Mucosa of descending colon (tissue), 3 donors: ENCODE results near the gene GLB1L3. TPM values are rescaled to one million over a fixed set of nuclear protein-coding genes. Genes with fewer than 3 reads are reported as not detected.

Source experiments
- ATAC-seq: fragments of 200-7000 bp; cut with Tn5 transposase; one replicate; pipeline ENCODE4 v1.9.1; 2020; ENCODE audit warnings: mild to moderate bottlenecking, moderate library complexity
- DNase-seq, 3 donors: peaks; one replicate each; pipeline ENCODE4 v3.0.0-alpha.2; 2020
- H3K36me3 ChIP-seq: fragments of 200-600 bp; one replicate; pipeline ENCODE4 v1.8.0; 2021; ENCODE audit warnings: low read depth, mild to moderate bottlenecking
- H3K4me1 ChIP-seq: fragments of 200-600 bp; one replicate; pipeline ENCODE4 v1.8.0; 2021; ENCODE audit warnings: low read depth, mild to moderate bottlenecking
- H3K4me3 ChIP-seq: fragments of 200-600 bp; one replicate; pipeline ENCODE4 v1.8.0; 2021; ENCODE audit warnings: mild to moderate bottlenecking
- H3K9me3 ChIP-seq: fragments of 200-600 bp; one replicate; pipeline ENCODE4 v1.8.0; 2021; ENCODE audit warnings: mild to moderate bottlenecking
- CTCF ChIP-seq: fragments of 200-600 bp; IDR thresholded peaks from one replicate; pipeline ENCODE4 v1.8.0; 2022; ENCODE audit warnings: antibody characterized with exemption, mild to moderate bottlenecking
- intact Hi-C, 2 donors: fragments of 100-400 bp; cut with DNase I in 1 of 2; cut with micrococcal nuclease in 1 of 2; formaldehyde crosslinking; loops; one replicate each; pipeline versions ENCODE4 v1.11.0 to v1.11.1; 2022; cut with DNase I, micrococcal nuclease
- total RNA-seq, 3 donors: library from RNA; stranded (reverse); fragmentation: NEBNext Ultra II Directional in 2 of 3; extraction: Animal tissue kit (Norgen Biotek cat#: 25700) in 2 of 3; gene quantifications; one replicate each; pipeline versions ENCODE4 v1.2.1 to v1.2.4, GENCODE V29; 2021 to 2023
- donor health status: DM: no; HTN: no; CAD: no; lungs with moderate emphysema.
- donor health status: DM: no; HTN: no; CAD: no.
- donor health status: DM: no; HTN: yes; CAD: no.

GLB1L3 gene
- total RNA-seq, 3 donors from 2014 or later = 0.09 TPM; not detected in 2

- Histone ChIP-seq H3K4me3 (no peak overlapping the region), H3K9me3 (no peaks in the 10 kb centered on the region), H3K36me3 (no peaks in the 10 kb centered on the region), H3K4me1 (peaks cover 3% of the 10 kb centered on the region)
- no peak for TF ChIP-seq CTCF
- intact Hi-C loops = no loop called here
- DNase-seq (no peak), ATAC-seq (no peak)
Measured at GRCh38 chr11:134231958-134232659, 44.1 kb upstream of the GLB1L3 start.

- no peaks in the 10 kb centered on the region for H3K36me3 ChIP-seq
- intact Hi-C loops = no loop called here
- no peaks in the 10 kb centered on the region for H3K9me3 ChIP-seq
- peaks cover 3% of the 10 kb centered on the region for H3K4me1 ChIP-seq
- ATAC-seq (no peak), DNase-seq (no peak)
- TF ChIP-seq CTCF = no peak
- H3K4me3 ChIP-seq = no peak overlapping the region
Measured at GRCh38 chr11:134233729-134234179, 42.4 kb upstream of the GLB1L3 start.

GRCh38 chr11:134235399-134235798 lies 40.8 kb upstream of the GLB1L3 start:
- Histone ChIP-seq H3K4me3 (no peak overlapping the region), H3K9me3 (no peaks in the 10 kb centered on the region), H3K36me3 (no peaks in the 10 kb centered on the region), H3K4me1 (peaks cover 3% of the 10 kb centered on the region)
- ATAC-seq = no peak
- intact Hi-C loops = no loop called here
- DNase-seq = no peak
- no peak for TF ChIP-seq CTCF

GRCh38 chr11:134236834-134237556 lies 39.2 kb upstream of the GLB1L3 start:
- ATAC-seq = no peak
- H3K36me3 ChIP-seq = no peaks in the 10 kb centered on the region
- no peak for TF ChIP-seq CTCF

GRCh38 chr11:134237557-134237922 lies 38.6 kb upstream of the GLB1L3 start:
- DNase-seq (no peak), ATAC-seq (no peak)
- Histone ChIP-seq H3K9me3 (no peaks in the 10 kb centered on the region), H3K36me3 (no peaks in the 10 kb centered on the region), H3K4me3 (no peak overlapping the region), H3K4me1 (no peaks in the 10 kb centered on the region)
- intact Hi-C loops = no loop called here
- TF ChIP-seq CTCF = no peak

More at GRCh38 chr11:134236834-134237556, 39.2 kb upstream of the GLB1L3 start:
- H3K9me3 ChIP-seq = no peaks in the 10 kb centered on the region
- intact Hi-C loops = no loop called here
- H3K4me1 ChIP-seq = peaks cover 3% of the 10 kb centered on the region
- no peak overlapping the region for H3K4me3 ChIP-seq
- no peak for DNase-seq
